HTERT RPE-1 (cell line): ENCODE measurements around the gene DDRGK1.
"Not testable (repeated sequence)": the region's sequence is repeated elsewhere in the genome, so short reads cannot be mapped to it uniquely, and the experiment has no call there.

Experiments used
- in situ Hi-C: fragments of 300-500 bp; cut with MboI; formaldehyde crosslinking; loops from 4 replicates; pipeline ENCODE4 v1.14.3; 2020; ENCODE audit warnings: low sequenced_read_pairs

DDRGK1 gene

GRCh38 chr20:3221398-3222226 is 17.1 kb upstream of the DDRGK1 start:
- in situ Hi-C loops: no loop called here

DNA sequence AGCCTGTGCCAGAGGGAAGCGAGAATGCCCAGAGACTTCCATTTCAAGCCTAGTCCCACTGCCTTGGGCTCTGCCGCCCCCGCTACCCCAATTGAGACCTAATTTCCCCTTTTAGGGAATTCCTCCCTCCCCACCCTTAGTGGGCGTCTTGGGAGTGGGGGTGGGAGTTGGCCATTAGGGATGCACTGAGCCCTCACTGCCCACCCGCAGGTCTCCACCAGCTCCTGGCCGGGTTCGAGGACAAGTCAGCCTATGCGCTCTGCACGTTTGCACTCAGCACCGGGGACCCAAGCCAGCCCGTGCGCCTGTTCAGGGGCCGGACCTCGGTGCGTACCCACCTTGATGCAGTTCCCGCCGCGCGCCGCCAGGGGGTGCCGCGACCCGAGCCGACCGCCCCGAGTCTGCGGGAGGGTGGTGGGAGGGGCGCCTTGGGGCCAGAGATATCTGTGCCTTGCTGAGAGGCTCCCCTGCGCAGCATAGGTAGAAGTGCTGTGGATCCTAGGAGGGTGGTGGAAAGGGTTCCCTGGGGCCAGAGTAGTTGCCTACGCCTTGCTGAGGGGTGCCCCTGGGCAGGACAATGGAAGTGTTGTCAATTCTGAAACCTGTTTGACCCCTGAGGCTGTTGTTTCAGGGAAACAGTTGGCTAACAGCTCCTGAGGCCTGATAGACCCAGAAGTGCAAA is 14.0 kb upstream of the DDRGK1 start:
- in situ Hi-C loops: no loop called here

DNA sequence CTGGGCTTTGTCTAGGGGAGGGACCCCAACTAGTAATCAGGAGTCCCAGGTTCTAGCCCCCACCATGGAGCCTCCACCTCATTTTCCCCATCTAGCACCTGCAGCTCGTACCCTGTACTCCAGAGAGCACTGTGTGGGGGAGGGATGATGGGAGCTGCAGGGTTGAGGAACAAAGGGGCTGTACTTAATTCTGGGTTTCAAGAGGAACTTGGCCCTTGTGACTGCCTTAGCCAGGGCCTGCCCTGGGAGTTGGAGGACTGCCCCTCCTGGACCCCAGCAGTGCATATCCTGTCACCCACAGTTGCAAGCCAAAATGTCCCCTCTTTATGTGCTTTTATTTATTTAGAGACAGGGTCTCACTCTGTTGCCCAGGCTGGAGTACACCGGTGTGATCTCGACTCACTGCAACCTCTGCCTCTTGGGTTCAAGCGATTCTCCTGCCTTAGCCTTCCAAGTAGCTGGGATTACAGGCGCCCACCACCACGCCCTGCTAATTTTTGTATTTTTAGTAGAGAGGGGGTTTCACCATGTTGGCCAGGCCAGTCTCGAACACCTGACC is 11.0 kb upstream of the DDRGK1 start:
- in situ Hi-C loops: not testable (repeated sequence)

- in situ Hi-C loops: no loop called here
Measured at GRCh38 chr20:3213226-3213625, 8.7 kb upstream of the DDRGK1 start.

GRCh38 chr20:3210346-3210745 is 5.9 kb upstream of the DDRGK1 start:
- in situ Hi-C loops: no loop called here

- in situ Hi-C loops: no loop called here
Measured at GRCh38 chr20:3209946-3210317, 5.5 kb upstream of the DDRGK1 start.

DNA sequence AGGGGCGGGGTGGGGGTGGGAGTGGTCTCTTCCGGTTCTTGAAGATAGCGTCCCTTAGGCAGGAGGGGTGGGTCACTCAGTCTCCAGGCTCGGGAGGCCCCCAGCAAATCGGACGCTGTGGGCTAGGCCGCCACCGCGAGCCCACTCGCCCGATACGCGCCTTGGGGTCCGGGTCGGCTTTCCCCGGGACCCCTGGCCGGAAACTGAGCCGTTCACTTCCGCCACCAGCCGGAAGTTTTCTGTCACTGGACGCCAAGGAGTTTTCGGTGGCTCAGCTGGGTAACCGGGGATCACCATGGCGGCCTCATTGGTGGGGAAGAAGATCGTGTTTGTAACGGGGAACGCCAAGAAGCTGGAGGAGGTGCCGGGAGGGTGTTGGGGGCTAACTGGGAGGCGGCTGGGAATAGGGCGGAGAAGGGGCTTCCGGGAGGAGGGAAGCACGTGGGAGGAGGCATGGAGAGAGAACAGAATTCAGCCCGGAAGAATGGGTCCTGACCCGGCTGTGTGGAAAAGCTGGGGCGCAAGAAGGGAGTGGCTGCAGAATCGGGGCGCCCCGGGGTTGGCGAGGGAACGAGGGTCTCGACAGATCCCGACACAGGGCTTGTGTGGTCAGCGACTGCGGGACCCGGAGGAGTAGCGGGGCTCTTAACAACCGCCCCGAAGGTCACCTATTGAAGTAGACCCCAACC is 4.9 kb upstream of the DDRGK1 start, which contains the start of gene ITPA:
Gene ITPA, plus strand, starts transcription at position 242 of the 689 bp plus-strand sequence. Its CDS starts 54 bp downstream, at position 296.
- in situ Hi-C loops: no loop called here

DNA sequence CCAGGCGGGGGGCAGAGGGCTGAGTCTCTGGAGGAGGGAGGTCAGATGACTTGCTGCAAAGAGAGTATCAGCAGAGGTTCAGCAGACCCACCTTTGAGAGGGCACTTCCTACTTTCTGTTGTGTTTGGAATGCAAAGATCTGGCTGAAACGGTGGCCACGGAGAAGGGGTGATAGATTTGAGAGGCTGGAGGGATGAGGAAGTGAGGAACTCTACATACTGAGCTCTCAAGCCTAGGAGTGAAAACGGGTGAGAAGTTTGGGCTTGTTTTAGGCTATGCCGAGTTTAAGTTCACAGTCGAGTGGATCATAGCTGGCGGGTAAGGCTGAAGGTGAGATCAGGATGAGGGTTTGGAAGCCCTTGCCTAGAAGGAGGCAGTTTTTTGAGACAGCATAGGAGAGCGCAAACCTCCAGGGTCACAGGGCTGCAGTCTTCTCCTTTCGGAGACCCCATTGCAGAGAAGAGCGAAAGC is 4.3 kb upstream of the DDRGK1 start:
- in situ Hi-C loops: no loop called here

DNA sequence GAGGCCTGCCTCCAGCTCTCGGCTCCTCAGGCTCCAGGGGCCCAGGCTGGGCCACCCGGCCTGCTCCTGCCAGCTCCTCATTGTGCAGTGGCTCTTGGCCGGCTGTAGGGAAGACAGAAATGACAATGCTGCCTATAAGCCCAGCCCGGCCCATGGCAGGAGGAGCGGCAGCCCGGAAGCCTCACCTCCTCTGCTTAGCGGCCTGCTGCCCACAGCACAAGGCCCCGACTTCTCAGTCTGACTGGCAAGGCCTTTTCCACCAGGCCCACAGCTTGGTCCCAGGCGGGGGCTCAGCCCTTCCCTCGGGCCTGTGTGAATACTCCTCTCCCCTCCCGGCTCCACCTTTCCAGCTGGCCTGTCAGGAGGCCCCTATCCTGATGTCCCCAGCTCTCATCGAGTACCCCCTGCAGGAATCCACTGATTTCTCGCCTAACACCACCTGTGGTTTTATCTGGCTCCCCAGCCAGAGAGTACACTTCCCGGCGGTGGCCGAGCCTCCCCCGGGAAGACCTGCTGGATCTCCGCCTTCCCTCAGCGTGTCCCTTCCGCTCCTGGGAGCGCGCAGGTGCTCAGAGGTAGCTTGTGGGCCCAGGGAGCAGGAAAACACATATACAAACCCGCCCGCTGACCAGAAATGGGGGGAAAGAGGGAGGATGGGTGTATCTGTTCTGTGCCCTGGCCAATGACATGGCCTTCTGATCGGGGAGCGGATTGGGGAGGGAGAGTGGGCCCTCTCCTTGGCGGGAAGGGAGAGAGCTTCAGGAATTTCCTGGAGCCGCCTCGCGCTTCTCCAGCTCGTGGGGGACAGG is 963 bp downstream of the DDRGK1 start:
- in situ Hi-C loops: no loop called here

DNA sequence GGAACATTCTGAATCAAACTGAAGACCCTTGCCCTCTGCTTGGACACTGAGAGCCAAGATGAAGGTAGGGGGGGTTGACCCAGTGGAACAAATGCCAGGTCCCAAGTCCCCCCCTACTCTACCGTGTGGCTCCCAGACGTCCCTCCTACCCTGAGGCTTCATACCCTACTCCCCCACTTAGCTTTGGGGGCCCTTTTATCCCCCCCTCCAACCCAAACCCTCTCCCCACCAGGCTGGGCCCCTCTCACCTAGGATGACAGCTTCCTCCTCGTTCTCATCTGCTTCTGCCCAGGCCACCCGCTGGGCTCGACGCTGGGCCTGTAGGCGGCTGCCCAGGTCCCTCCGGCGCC is 1.5 kb downstream of the DDRGK1 start:
- in situ Hi-C loops: no loop called here

DNA sequence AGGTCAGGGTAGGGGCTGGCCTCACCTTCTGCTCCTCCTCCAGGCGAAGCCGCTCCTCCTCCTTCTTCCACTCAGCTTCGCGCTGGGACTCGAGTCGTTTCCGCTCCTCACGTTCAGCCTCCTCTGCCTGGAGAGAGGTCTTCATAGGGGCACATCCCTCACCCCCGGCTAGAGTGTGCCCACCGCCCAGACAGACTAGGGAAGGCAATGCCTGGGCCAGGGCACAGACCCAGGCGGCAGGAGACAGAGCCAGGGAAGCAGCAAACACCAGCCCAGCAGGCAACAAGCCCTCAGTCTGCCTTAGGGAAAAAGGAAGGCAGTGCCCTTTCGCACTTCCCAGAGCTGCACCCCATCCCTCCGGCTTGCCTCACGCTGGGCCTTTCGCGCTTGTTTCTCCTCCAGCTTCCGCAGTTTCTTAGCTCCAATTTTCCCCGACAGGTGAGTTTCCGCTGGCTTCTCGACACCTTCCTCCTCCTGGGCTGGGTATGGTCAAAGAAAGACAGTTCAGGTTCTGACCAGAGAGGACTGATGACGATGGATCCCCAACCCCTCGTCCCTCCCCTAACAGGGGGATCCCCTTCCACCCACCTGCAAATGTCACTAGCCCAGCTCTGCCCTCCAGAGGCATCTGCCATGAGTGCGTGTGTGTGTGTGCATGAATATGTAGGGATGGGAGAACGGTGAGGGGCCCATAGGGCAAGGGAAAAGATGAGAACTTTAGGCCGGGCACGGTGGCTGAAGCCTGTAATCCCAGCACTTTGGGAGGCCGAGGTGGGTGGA is 4.3 kb downstream of the DDRGK1 start:
- in situ Hi-C loops: no loop called here

DNA sequence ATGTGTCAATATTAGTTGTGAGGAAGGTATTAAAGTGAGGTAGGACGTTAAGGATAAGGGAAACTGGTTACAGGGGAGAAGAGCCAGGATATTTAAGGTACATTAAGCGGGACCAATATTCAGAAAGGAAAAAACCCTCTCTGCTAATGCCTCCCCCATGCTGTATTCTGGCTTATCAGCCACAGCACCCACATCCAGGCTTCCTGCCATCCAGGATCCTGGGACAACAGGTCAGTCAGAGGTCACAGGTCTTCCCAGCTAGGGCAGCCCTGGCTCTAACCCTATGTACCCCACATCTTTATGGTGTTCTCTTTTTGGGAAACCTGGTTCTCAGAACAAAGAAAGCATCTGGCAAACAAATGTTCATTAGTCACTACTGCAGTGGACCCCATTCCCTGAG is 5.3 kb downstream of the DDRGK1 start:
- in situ Hi-C loops: no loop called here

DNA sequence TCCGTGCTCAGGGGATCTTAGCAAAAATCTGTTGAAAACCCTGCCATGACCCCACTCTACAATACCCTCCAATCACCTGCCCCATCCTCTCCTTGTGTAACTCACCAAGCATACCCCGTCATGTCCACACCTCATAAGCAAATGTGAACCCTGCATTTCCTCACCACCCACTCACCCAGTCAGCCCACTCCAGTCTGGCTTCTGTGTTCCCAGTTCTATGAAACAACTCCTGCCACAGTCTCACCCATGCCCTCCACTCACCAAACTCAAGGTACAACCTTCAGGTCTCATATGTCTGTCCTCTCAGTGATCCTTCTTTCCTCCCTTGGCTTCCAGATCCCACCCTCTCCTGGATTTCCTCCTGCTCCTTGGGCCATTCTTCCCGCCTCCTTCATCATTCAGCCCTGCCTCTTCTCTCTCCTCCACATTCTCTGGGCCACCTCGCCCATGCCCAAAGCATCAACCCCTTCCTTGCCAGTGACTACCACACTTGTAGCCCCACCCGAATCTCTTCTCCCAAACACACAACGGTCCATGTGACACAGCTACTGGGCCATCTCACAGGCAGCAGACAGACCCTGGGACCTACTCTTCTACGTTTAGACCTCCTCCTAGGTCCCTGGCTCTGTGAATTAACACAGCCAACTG is 8.8 kb downstream of the DDRGK1 start:
- in situ Hi-C loops: no loop called here

DNA sequence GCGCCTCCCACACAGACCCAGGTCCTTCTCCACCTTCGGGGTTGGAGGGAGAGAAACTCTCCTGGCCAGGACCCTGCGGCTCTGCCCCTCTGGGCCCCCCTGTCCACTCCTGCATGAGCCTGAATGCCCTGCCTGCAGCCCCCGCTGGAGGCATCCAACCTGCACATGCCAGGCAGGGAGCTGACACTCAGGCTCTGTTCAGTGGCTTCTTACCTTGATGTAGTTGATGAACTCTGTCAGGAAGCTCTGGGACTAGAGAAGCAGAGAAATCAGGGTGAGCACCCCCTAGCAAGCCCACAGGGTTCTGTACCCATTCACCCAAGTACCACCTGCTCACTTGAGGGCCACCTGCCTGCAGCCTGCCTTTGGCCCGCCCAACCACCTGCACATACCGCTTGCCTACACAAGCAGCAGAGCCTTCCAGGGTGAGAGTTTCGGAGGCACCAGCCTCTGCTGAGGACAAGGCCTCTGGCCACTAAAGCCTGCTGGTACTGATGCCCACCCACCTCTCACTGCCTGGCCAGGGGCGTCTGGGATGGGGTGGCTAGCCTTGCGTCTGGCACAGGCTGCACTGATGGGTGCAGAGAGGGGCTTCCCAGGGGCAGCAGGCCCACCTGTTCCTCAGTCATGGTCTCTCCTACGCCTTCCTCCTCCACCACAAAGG is 9.7 kb downstream of the DDRGK1 start:
- in situ Hi-C loops: no loop called here

GRCh38 chr20:3193806-3194616 is 10.5 kb downstream of the DDRGK1 start:
- in situ Hi-C loops: no loop called here

DNA sequence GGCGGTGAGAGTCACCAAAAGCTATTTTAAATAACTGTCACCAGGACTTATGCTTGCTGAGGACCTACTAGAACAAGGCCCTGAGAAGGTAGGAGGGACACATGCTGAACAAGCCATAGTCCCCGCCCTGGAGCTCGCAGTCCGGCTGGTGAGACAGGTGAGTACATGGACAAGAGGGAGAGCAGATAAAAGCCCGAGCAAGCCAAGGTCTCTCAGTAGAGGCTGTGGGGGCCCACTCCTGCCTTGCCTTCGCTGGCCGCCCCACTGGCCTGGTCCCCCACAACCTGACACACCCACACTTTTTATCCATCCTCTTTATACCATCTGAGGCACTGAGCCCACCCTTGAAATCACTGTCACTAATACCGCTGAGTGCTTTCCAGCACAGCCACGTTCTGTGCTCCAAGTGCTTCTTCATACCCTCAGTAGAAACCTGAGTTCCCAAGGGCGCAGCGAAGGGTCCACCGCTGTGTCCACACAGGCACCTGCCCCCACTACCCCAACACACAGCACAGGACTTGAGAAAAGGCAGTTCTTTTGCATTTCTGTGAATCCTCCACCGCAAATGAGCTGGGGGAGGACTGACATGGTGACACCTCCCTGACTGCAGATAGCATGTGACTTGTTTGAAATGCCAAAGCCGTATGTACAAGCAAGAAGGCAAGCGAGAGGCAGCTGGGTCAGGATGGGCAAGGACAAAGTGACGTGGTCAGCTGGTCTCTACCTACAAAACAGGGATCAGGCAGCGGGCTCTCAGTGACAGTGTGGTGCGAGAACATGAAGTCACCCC is 12.1 kb downstream of the DDRGK1 start:
- in situ Hi-C loops: no loop called here

GRCh38 chr20:3190681-3191111 is 13.8 kb downstream of the DDRGK1 start:
- in situ Hi-C loops: no loop called here
